ENCODE measurements around the gene ROBO1.

DNA sequence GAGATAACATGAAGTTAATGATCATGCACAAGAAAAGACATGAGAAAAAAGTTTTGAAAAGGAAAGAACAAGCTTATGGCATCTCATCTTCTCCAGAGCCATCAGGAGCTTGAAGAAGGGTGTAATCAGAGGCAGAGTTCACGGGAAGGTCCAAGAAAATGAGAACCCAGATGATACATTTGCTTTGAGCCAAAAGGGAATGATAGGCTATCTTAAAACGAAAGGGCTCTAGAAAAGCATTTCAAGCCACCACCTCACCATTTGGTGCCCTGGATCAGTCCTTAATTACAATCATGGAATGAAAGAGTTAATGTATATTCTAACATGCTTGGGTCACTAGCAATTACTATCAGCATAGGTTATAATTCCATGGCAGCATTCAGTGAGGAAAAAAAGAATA lies 781.8 kb downstream of the ROBO1 start:
- TF ChIP-seq FOXA1 (IDR thresholded peaks at IDR 0.05) (no peak), MAX (IDR thresholded peaks at IDR 0.05) (no peak)
